Activated CD4-positive, alpha-beta T cell treated with anti-CD3 and anti-CD28 coated beads for 48 hours (primary cell): ENCODE results near the gene TREML1.
"Not testable (repeated sequence)": the region's sequence is repeated elsewhere in the genome, so short reads cannot be mapped to it uniquely, and the experiment has no call there.

ENCODE experiments used
- DNase-seq: peaks from one replicate; pipeline ENCODE4 v3.0.0-alpha.2; 2020

The TREML1 gene

GRCh38 chr6:41135062-41135832 is 18.9 kb downstream of the TREML1 start:
- no peak for DNase-seq

- no peak for DNase-seq
Observed at GRCh38 chr6:41132254-41132653, 21.9 kb downstream of the TREML1 start.

- no peak for DNase-seq
Observed at GRCh38 chr6:41125282-41125681, 28.9 kb downstream of the TREML1 start.

- DNase-seq, result no peak
Observed at GRCh38 chr6:41122918-41123317, 31.2 kb downstream of the TREML1 start.

GRCh38 chr6:41122373-41122772 is 31.8 kb downstream of the TREML1 start:
- no peak for DNase-seq

DNA sequence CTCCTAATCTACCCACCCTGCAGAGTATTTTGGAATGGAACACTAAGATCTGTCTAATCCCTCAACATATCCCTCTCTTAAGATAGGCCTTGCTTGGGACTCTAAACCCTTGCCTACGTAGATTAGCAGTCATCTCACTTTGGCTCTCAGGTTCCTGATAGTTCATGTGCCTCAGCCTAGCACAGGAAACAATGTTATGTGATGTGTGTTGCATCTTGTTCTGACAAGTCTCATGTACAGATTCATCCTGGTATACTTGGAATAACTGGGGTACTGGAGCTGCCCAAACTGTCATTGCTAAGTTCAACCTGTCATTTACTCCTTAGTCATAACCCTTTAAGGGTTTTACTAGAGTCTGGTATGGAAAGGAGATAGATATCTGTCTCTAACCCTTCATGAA is 34.1 kb downstream of the TREML1 start:
- no peak for DNase-seq

- no peak for DNase-seq
Observed at GRCh38 chr6:41119508-41119907, 34.6 kb downstream of the TREML1 start.

DNA sequence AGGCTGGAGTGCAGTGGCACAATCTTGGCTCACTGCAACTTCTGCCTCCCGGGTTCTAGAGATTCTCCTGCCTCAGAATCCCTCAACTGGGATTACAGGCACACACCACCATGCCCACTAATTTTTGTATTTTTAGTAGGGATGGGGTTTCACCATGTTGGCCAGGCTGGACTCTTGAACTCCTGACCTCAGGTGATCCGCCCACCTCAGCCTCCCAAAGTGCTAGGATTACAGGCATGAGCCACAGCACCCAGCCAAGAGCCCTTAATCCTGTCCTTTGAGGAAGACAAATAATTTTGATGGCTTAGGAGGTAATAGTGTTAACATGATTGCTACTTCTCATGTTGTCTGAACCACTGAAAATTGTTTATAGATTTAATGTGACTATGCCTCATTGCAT is 39.1 kb downstream of the TREML1 start:
- not testable (repeated sequence) for DNase-seq

DNA sequence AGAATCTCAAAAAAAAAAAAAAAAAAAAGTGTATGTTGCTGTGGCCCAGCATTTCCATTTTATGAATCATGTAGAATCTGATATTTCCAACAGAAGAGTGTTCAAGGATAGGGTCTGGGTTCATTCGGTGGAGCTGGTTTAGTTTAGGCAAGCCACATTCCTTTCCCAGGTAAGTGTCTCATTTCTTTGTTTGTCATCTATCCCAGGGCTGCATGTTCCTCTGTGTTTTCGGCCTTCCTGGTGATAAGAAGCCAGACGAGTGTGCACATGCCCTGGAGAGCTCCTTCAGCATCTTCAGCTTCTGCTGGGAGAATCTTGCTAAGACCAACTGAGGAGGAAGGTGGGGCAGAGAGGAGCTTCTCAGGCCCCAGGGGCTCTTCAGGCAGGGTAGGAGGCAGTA is 43.1 kb downstream of the TREML1 start:
- DNase-seq, result no peak

DNA sequence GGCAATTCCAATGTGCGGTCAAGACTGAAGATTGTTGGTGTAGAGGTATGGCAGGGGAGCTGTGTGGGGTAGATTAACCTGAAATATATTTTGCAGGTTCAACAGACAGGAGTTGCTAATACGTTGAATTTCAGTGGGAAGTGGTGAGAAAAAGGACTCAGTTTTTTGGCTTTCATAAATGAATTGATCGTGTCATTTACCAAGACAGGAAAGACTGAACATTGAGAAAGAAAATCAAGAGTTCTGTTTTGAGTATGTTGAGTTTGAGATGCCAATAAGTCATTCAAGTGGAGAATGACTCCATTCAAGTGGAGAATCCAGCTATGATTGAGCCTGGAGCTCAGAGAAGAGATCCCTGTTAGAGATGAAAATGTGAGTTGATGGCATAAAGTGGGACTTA is 50.3 kb downstream of the TREML1 start:
- no peak for DNase-seq

- DNase-seq, result no peak
Observed at GRCh38 chr6:41100871-41101287, 53.3 kb downstream of the TREML1 start.
